IPS-18c (cell line): Measurements from ENCODE around the gene NDRG2.

Experiments used
- H3K4me3 ChIP-seq: 2 replicates; pipeline ENCODE4 v1.7.0; 2013; ENCODE audit warnings: low read depth, mild to moderate bottlenecking, low read length, moderate library complexity; ENCODE audit not compliant: insufficient read depth
- H3K9me3 ChIP-seq: one replicate; pipeline ENCODE4 v1.6.1; 2013; ENCODE audit warnings: mild to moderate bottlenecking, low read length, moderate library complexity; ENCODE audit not compliant: control insufficient read depth, insufficient read depth

NDRG2 gene

DNA sequence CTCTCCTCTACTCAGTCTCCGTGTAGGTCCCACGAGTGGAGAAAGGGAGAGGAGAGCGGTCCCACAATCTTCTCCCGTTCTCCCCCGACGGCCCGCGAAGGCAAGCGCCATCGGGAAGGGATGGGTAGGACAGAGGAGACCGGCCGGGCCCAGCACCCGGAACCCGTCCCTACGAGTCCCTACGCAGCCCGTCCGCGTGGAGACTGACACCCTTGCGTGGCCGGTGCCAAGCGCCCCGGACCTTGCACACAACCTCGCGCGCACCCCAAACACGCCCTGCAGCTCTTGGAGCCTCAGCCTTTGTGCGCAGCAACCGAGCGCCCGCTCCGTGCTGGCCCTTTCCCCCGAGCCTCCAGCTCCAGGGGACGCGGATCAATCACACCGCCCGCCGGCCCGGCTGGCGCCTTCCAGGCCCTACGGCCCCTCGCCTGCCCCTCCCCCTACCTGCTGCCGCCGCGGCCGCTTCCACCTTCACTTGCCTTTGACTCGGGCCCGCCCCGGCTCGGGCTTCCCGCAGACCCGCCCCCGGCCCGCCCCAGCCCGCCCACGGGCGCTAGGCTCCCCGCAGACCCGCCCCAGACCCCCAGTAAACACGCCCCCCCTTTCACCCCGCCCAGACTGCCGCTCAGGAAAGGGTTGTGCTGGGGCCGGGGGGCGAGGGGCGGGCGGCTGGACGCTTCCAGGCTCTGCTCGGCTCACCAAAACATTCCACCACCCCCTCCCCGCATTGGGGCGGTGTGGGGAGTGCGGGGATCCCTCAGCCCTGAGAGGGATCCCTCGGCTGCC is at the start of gene NDRG2:
NDRG2 (minus strand) TSS at position 477 of the 786 bp plus-strand sequence. CDS start 1,746 bp downstream, outside the sequence.
- H3K4me3 ChIP-seq, result peak within 1 kb of the TSS; percentile 74
- H3K9me3 ChIP-seq, result no peaks in the 10 kb centered on the region

DNA sequence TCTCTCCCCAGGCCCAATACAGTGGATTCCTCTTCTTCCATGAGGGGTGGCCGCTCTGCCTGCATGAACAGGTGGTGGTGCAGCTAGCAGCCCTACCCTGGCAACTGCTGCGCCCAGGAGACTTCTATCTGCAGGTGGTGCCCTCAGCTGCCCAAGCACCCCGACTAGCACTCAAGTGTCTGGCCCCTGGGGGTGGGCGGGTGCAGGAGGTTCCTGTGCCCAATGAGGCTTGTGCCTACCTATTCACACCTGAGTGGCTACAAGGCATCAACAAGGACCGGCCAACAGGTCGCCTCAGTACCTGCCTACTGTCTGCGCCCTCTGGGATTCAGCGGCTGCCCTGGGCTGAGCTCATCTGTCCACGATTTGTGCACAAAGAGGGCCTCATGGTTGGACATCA is 49.1 kb upstream of the NDRG2 start:
- H3K9me3 ChIP-seq, result no peaks in the 10 kb centered on the region
- no peak overlapping the region for H3K4me3 ChIP-seq

DNA sequence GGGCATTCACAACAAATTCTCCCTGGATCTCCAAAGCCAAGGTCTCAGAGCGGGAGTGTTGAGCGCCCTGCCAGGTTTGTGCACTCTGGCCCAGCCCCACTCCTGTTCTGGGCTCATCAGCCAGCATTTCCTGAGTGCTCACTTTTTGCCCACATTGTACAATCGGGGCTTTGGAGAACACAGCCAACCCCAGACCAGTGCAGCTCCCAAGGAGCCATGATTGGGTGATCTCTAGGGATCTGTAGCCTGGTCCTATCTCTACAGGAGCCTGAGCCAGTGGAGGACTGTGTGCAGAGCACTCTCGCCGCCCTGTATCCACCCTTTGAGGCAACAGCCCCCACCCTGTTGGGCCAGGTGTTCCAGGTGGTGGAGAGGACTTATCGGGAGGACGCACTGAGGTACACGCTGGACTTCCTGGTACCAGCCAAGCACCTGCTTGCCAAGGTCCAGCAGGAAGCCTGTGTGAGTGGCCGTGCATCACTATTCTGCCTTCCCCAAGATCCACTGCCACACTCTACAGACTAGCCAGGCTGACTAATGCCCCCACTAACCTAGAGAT is 48.0 kb upstream of the NDRG2 start:
- Histone ChIP-seq H3K9me3 (no peaks in the 10 kb centered on the region), H3K4me3 (no peak overlapping the region)

DNA sequence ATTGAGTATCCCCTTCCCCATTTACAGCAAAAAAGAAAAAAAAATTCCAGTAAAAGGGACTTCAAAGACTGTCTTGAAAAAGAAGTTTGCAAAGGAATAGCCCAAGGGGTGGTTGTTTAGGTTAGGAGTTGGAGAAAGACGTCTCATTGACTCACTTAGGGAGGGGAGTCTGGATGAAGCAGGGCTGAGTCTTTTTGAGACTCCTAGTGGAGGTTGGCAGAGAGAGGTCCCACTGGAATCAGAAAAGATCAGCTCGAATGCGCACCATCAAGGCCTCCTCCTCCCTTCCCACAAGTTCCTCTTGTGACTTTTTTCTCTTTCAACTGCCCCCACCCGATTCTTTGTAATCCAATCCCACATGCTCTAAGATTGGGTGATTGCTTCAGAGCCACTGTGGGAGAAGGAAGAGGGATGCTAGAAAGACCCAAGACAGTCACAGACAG is 47.2 kb upstream of the NDRG2 start:
- peak overlapping the region; percentile 87; the same call in 1 of the 2 replicates for H3K4me3 ChIP-seq

DNA sequence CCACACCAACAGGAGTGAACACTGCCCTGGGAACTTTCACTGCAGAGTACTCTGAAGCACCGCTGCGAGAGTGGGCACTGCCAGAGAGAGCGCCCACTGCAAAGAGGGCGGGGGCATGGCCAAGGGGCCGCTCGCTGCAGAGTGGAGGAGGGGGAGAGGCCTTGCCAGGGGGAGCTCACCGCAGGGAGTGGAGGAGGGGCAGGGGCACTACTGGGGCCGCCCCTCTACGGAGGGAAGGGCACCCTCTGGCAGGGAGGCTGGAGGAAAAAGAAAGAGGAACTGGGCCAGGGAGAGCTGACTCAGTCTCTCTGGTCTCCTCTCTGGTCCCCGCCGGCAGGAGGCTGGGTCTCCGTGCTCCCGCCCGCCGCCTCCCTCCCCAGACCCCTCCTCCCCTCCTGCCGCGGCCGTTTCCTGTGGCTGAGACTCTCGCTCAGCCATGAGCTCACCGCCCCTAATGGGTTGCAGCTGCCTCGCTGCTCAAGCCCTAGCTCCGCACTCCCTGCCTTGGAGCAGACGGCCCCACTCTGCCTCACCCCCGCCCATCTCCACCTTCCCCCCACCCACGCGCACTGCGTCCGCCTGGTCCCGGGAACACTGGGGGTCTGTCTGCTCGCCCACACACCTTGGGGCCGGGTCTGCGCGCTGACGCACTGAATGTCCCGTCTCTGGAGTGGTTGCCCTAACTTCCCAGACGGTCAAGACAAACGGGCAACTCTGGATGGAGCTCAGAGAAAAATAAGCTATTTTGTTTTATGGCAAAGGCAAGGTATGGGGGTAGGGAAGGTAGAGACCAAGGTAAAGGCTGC is 46.6 kb upstream of the NDRG2 start:
- H3K4me3 ChIP-seq, result peak overlapping the region; percentile 87
- H3K9me3 ChIP-seq, result no peaks in the 10 kb centered on the region

More for the DNA sequence above, 47.2 kb upstream of the NDRG2 start:
- H3K9me3 ChIP-seq, result no peaks in the 10 kb centered on the region

DNA sequence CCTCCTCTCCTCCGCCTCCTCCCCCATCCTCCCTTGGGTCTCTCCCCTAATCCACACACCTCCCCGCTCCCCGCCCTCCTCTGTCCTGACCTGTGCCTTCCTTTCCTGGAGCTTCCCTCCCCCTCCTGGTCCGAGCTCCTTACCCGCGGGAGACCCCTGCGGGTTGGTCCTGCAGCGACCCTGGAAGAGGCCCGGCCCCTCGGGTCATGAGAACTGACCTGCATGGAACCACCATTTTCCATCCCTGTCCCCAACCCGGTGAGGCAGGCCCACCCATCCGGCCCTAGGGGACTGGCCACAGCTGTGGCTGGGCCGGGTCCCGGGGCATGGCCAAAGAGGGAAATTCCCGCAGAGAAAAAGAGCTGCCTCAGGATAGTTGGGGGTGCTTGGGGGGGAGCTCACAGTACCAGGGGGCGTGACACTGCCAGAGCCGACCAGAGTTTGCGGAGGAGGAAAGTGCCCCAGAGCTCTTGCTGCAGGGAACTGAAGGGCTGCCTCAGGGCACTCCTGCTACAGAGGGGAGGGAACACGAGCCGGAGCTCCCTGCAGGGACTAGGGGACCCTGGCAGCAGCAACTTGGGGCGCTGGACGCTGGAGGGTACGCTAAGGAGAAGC is 45.9 kb upstream of the NDRG2 start:
- Histone ChIP-seq H3K9me3 (no peaks in the 10 kb centered on the region), H3K4me3 (peak overlapping the region; percentile 87)

DNA sequence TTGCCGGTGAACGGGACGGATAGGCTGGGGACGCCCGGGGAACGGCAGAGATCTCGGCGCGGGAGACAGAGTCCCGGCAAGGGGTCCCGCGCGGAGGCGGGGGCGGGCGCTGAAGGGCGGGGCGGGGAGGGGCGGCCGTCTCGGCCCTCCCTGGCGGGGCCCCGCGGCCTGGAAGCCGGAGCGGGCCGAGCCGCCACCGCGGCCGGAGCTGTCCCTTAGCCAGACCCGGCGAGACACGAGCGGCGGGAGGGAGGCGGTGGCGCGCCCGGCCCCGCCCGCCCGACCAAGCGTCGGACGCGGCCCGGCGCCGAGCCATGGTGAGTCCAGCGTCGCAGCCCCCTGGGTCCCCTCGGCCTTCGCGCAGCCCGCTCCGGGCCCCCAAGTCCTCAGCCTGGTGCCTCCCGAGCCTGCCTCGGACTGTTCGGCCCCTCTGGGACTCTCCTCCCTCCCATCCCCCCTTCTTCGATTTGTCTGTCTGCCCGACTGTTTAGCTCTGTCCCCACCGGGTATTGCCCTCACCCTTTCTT is 45.3 kb upstream of the NDRG2 start, which contains the start of gene ARHGEF40:
ARHGEF40 (plus strand) TSS at position 222 of the 527 bp plus-strand sequence; CDS start at position 315, 93 bp downstream.
- Histone ChIP-seq H3K9me3 (no peaks in the 10 kb centered on the region), H3K4me3 (peak within 1 kb of the TSS; percentile 87)

DNA sequence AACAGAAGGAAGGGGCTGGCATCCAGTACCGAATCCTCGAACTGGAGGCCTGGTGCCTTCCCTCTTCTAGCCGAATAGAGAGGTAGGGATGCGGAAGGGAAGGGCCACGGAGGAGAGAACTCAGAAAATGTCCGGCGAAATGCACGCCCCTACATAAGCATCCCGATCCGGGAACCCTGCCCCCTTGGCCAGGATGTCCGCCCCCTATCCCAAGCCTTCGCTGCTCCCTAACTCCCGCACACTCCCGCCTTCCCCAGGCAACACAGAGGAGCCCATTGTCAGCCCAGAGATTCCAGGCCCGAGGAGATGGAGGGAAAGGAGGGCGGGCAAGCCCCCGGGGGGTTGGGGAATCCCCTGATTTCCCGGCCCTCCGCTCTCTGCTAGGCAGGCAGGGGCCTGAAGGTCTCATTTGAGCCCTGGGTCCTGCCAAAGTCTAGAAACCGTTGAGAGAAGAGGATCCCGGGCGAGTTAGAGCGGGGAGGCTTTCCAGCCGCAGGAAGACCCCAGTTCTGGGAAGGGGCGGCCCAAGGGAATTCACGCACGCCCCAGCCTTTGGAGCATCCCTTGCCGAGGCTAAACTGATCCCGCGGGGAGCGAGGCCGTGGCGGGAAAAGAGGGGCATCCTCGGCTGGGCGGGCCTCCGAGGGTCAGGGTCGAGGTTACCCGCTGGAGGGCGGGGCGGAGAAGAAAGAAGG is 44.7 kb upstream of the NDRG2 start:
- Histone ChIP-seq H3K4me3 (peak overlapping the region; percentile 87), H3K9me3 (no peaks in the 10 kb centered on the region)

DNA sequence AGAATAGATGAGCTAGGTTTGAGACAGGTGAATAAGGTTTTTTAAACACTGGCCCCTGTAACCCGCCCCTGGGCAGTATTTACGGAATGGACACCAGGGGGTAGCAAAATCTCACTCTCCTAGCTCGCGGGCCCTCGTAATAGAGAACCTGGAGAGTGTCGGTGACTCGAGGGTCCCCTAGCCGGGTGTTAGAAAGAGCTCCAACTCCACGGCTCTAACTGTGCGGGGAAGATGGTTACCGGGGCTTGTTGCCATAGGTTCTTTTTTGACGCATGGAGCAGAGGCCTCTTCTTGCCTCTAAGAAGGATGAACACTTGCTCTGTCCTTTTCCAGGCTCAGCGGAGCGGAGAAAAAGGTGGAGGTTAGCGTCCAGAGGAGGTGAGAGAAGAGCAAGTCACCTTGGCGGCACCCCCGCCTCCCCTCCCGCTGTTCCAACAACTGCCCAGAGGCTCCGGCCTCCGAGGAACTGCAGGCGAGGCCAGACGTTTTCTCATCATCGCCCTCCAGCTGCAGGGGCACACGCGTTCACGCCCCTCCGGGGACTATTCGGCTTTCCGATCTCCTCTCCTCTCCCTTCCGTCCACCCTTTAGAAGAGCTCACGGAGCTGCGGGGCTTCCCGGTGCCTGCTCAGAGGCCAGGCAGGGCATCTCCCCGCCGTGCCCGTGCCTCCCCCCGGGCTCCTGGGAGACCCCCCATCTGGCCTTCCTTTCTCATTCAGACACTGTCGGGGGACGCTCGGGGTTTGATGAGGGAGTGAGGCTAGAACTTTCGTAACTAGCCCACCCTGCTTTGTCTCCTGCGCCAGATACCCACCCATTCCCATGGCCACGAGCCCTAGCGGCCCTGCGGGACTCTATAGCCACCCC is 43.9 kb upstream of the NDRG2 start:
- Histone ChIP-seq H3K9me3 (no peaks in the 10 kb centered on the region), H3K4me3 (peak overlapping the region; percentile 87)

DNA sequence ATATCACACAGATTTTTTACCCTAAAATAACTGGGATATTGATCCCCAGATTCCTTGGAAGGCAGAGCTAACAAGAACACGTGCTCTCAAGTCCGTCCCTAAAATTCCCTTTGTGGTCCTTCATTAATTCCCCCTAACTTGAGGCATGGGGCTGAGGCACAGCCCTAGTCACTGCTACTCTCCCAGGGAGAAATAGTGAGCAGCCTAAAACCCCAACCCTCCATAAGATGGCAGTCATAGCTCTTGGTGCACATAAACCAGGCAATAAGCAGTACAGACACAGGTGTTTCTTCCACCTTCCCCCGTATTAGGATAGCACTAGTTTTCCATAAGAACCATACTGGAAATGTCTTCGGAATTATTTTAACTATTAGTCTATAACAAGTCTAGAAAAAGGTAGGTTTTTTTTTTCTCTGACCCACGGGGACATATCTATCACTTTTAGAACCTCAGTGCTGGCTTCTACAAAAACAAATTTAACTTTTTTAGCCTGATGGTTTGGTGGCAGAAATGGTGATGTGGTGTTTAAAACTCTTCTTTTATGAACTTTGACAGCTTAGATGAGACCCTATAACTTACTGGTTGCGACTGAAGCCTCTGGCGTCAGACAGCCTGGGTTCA is 42.1 kb upstream of the NDRG2 start:
- H3K9me3 ChIP-seq, result no peaks in the 10 kb centered on the region
- no peak overlapping the region for H3K4me3 ChIP-seq

DNA sequence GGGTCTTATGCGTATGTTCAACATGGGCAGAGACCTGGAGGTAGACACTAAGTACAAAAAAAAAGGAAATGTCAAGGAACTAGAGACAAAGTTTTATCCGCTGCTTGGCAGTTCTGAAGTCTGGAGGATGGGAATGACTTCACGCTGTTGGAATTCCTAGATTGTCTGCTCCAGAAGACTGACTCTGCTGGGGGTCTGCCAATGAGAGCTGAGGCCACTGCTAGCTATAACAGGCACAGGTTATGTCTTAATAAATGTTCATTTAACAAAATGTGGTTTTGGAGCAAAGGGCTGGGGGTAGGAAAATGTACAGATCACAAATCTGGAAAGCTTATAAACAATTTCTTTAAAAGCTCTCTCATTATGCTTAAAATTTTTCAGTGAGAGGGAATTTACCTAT is 38.6 kb upstream of the NDRG2 start:
- H3K9me3 ChIP-seq, result no peaks in the 10 kb centered on the region
- H3K4me3 ChIP-seq, result no peak overlapping the region

DNA sequence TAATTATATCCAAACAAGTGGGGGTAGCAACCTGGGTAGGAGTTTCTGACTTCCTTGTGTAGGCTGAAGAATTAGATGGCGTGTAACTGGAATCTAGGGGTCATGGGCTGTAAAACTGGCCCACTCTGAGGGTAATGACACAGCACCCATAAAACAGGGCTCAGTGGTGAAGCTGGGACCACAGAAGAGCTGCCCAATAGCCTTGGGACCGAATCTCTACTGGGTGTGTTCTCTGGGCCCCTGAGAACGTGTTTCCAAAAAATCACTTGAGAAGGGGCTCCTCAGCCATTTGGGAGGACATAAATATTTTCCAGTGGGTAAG is 36.4 kb upstream of the NDRG2 start:
- H3K4me3 ChIP-seq, result no peak overlapping the region
- no peaks in the 10 kb centered on the region for H3K9me3 ChIP-seq

DNA sequence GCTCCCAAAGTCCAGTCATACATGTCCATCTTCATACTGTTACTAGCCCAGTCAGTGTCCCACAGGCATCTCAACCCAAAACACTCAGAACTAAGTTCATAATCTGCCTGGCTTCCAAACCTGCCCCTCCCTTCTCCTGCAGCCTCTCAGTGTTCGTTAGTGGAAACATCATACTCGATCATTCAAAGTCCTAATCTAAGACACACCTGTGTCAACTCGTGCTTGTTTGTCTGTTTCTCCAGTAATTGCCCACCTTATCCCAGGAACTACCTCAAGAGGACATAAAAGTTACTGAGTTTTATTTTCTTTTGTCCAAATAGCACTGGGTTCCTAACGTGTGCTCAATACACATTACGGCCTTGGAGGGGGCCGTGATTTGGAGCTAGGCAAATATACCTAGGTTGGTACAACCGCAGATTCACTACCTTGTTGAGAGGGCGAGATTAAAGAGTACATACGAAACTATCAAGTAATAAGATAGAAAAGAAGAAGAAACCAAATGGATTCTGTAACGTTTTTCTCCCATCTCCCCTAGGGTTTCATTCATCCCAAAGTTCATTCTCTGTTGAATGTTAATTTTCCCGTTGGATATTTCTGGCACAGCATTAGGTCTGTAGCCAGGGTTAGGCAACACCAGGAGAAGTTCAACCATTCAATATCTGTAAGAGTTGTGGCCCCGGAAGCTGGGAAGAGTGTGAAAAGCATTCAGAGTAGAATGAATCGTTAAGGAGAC is 35.9 kb upstream of the NDRG2 start:
- Histone ChIP-seq H3K4me3 (no peak overlapping the region), H3K9me3 (no peaks in the 10 kb centered on the region)

DNA sequence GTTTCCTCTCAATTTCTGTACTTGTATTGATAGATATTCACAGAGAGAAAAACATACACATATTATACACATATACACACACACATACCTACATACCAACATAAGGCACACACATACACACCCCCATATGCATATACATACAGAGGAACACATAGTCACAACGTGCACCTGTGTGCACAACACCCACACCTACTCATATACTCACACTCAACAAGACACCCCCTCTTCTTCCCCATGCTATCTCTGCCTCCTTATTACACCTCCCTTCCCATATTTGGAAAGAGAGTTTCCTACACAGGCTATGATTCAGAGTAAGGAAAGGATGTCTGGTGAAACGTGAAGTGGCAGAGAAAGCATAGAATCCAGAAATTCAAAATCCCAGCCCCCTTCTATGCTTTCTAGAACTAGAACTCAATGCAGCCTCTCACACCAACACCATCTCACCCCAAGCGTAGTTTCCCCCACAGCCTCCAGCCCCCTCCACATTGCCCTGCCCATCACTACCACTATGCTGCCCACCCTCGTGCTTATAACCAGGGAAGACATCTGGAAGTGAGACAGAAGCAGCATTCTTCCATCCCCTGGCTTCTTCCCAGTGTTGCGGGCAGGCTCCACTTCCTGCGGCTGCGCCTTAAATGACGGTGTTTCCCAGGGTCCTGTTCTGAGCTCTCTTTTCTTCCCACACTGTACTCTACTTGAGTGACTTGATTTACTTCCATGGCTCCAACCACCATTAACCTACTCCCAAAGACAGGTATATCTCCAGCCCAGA is 35.2 kb upstream of the NDRG2 start:
- Histone ChIP-seq H3K4me3 (no peak overlapping the region), H3K9me3 (no peaks in the 10 kb centered on the region)
